ENCODE results near the gene LGALS9B.
"Not testable (repeated sequence)": the region's sequence is repeated elsewhere in the genome, so short reads cannot be mapped to it uniquely, and the experiment has no call there.

- not testable (repeated sequence) for TF ChIP-seq EZH2 (IDR thresholded peaks at IDR 0.05; ENCODE audit: low read depth, low read length, severe bottlenecking); CTCF (IDR thresholded peaks at IDR 0.05; ENCODE audit: control extremely low read depth in 1 of 3, insufficient read depth in 1 of 3, low read depth in 1 of 3, low read length in 3 of 3); EGR1 (IDR thresholded peaks at IDR 0.05; ENCODE audit: borderline replicate concordance, low read depth, low read length); PHF8 (conservative IDR thresholded peaks at IDR 0.05; ENCODE audit: low read depth, low read length); RFX5 (IDR thresholded peaks at IDR 0.05; ENCODE audit: borderline replicate concordance, low read depth, low read length); YY1 (IDR thresholded peaks at IDR 0.05; ENCODE audit: low read depth, low read length); CHD2 (IDR thresholded peaks at IDR 0.05; ENCODE audit: low read length); POLR2AphosphoS5 (IDR thresholded peaks at IDR 0.05; ENCODE audit: low read depth, low read length); TAF1 (IDR thresholded peaks at IDR 0.05; ENCODE audit: low read depth, low read length); JUND (IDR thresholded peaks at IDR 0.05; ENCODE audit: low read length); ATF3 (IDR thresholded peaks at IDR 0.05; ENCODE audit: insufficient read depth, low read depth, low read length); EP300 (IDR thresholded peaks at IDR 0.05; ENCODE audit: borderline replicate concordance in 1 of 2, low read depth in 2 of 2, low read length in 2 of 2); GTF2F1 (IDR thresholded peaks at IDR 0.05; ENCODE audit: borderline replicate concordance, low read depth, low read length)
Measured at GRCh38 chr17:20443632-20444031, 23.7 kb downstream of the LGALS9B start.
